Renal pelvis (tissue), 4 donors: ENCODE measurements around the gene GCAT. TPM values are rescaled to one million over a fixed set of nuclear protein-coding genes. Genes with fewer than 3 reads are reported as not detected.

Source experiments
- DNase-seq: peaks from one replicate; pipeline ENCODE4 v3.0.0-alpha.2; 2013
- polyA plus RNA-seq, 3 donors: library from polyadenylated mRNA; unstranded; fragments of 120-200 nt; gene quantifications; one replicate each; pipeline ENCODE4 v1.2.1, GENCODE V29; 2013; ENCODE audit not compliant: insufficient read length in 3 of 3

The GCAT gene
- polyA plus RNA-seq, 3 donors: 17.0 to 17.9 (median 17.3) TPM

- DNase-seq: no peak
These were observed 1.9 kb upstream of the GCAT start for GRCh38 chr22:37805810-37806277.

DNA sequence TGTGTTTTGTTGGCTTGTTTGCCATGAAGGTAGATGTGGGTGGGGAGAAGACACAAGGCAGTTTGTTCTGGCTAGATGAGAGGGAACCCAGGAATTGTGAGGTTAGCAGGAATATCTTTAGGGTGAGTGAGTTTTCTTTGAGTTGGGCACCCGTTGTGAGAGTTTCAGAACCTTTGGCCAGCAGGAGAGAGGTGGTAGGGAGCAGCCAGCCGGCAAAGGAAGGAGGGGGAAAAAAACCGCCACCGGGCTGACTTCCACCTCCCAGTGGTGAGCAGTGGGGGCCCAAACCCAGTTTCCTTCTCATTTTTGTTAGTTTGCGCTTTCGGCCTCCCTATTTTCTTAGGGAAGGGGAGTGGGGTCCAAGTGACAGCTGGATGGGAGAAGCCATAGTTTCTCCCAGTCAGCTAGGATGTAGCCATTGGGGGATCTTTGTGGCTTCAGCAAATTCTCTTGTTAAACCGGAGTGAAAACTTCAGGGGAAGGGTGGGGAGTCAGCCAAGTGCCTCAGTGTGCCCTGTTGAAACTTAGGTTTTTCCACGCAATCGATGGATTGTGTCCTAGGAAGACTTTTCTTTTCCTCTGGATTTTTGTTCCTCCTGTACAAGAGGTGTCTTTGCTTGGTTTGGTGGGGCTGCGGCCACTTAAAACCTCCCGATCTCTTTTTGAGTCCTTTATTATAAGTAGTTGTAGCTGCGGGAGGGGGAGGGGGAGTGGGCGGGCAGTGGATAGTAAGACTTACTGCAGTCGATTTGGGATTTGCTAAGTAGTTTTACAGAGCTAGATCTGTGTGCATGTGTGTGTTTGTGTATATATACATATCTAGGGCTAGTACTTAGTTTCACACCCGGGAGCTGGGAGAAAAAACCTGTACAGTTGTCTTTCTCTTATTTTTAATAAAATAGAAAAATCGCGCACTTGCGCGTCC lies 1.1 kb upstream of the GCAT start:
- no peak for DNase-seq

DNA sequence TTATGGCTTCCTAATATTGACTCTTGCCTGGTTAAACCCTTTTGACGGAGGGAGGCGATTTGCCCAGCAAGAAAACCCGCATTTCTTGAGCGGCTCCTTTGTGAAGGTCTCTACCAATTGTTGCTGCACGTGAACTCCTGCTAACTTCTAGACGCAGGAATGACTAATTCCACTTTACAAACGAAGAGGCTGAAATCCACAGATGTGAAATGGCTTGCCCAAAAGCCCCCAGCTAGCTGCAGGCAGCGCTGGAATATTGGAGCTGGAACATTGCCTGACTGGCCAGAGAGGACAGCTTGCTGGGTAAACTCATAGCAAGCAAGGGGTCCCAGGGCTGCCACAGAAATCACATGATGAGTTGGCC lies 542 bp downstream of the GCAT start:
- no peak for DNase-seq

GRCh38 chr22:37809672-37810333 lies 2.1 kb downstream of the GCAT start:
- no peak for DNase-seq

GRCh38 chr22:37811867-37812266 lies 4.1 kb downstream of the GCAT start:
- DNase-seq: no peak

DNA sequence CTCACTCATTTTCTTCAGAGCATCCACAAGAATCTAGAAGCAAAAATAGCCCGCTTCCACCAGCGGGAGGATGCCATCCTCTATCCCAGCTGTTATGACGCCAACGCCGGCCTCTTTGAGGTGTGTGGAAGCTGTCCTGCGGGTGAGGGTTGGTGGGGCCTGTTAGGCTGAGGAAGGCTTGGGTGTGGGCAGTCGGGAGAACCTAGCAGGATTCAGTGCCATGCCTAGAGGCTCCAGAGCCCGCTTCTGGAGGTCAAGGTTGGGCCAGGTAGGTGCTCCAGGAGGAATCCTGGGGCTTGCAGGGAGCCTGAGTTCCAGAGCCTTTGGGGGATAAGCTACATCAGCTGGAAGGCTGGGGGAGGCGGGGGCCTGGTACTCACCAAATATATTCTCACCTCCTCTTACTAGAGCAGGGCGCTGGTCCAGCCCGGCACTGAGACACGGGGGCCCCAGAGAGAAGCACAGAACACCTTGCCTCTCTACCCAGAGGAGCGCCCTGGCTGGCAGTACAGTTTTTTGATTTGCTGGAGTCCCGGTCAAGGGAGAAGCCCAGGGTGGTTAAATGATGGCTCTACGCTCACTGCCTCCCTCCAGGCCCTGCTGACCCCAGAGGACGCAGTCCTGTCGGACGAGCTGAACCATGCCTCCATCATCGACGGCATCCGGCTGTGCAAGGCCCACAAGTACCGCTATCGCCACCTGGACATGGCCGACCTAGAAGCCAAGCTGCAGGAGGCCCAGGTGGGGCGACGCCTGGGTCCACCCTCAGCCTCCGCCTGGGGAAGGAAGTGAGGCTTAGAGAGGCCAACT lies 5.3 kb downstream of the GCAT start:
- DNase-seq: no peak

- no peak for DNase-seq
These were observed 7.9 kb downstream of the GCAT start for GRCh38 chr22:37815593-37815992.

DNA sequence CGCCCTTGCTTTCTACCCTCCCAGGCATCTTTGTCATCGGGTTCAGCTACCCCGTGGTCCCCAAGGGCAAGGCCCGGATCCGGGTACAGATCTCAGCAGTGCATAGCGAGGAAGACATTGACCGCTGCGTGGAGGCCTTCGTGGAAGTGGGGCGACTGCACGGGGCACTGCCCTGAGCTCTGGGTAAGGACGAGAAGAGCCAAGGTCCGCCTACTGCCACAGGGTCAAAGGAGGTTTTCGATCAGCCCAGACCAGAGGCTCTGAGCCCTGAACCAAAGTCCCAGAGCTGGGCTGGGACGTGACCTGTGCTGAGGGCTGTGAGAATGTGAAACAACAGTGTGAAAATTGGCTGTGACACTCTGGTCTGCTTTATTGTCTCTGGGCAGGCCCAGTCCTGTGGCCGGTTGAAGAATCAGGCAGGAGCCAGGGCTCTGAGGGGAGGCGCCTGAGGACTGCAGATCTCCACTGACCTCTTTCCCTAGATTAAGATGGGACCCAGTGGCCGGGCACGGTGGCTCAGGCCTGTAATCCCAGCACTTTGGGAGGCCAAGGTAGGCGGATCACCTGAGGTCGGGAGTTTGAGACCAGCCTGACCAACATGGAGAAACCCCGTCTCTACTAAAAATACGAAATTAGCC lies 8.9 kb downstream of the GCAT start:
- no peak for DNase-seq

GRCh38 chr22:37817705-37818408 lies 10.1 kb downstream of the GCAT start:
- no peak for DNase-seq

GRCh38 chr22:37818409-37819104 lies 10.8 kb downstream of the GCAT start:
- no peak for DNase-seq

GRCh38 chr22:37819105-37819433 lies 11.3 kb downstream of the GCAT start:
- DNase-seq: no peak

DNA sequence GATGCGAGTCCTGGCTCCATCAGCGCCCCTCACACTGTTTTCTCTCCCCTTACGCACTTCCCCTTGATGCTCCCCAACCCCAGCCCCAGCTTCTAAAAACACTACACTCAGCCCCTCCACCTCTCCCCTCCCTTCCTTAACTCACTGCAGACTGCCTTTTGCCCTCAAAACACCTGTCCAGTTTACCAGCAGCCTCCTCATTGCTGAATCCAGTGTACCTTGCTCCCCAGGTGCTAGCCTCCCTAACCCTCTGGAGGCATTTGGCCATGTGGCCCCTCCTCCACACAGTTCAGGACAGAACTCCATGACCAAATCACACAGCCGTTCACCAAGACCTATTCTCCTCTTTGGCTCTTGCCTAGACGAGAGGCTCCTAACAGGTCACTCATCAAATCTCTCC lies 12.6 kb downstream of the GCAT start:
- no peak for DNase-seq

- no peak for DNase-seq
These were observed 14.5 kb downstream of the GCAT start for GRCh38 chr22:37822079-37822833.

DNA sequence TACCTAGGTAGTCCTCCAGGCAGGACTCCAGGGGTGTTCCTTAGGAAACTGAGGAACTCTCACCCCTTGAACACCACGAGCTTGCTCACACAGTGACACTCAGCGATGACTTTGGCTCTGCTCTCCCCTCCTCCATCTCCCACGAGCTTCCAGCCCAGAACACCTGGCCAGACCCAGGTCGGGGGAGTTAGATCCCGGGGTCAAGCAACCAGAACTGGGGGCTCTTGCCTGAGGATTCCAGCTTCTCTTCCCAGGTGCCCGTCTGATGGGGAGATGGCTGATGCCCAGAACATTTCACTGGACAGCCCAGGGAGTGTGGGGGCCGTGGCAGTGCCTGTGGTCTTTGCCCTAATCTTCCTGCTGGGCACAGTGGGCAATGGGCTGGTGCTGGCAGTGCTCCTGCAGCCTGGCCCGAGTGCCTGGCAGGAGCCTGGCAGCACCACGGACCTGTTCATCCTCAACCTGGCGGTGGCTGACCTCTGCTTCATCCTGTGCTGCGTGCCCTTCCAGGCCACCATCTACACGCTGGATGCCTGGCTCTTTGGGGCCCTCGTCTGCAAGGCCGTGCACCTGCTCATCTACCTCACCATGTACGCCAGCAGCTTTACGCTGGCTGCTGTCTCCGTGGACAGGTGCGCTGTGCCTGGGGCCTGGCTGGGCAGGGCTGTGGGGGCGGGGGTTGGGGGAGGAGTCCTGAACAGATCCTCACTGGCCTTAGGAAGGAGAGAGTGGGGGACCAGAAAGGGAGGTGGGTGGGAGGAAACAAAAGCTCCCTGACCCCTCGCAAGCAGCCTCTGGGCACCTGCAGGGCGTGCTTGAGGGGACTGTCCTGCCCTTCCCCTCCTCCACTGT lies 15.6 kb downstream of the GCAT start, which contains the start of gene GALR3:
TSS of gene GALR3 (plus strand) at position 249 of the 852 bp plus-strand sequence. CDS start at position 274, 25 bp downstream.
- DNase-seq: no peak

DNA sequence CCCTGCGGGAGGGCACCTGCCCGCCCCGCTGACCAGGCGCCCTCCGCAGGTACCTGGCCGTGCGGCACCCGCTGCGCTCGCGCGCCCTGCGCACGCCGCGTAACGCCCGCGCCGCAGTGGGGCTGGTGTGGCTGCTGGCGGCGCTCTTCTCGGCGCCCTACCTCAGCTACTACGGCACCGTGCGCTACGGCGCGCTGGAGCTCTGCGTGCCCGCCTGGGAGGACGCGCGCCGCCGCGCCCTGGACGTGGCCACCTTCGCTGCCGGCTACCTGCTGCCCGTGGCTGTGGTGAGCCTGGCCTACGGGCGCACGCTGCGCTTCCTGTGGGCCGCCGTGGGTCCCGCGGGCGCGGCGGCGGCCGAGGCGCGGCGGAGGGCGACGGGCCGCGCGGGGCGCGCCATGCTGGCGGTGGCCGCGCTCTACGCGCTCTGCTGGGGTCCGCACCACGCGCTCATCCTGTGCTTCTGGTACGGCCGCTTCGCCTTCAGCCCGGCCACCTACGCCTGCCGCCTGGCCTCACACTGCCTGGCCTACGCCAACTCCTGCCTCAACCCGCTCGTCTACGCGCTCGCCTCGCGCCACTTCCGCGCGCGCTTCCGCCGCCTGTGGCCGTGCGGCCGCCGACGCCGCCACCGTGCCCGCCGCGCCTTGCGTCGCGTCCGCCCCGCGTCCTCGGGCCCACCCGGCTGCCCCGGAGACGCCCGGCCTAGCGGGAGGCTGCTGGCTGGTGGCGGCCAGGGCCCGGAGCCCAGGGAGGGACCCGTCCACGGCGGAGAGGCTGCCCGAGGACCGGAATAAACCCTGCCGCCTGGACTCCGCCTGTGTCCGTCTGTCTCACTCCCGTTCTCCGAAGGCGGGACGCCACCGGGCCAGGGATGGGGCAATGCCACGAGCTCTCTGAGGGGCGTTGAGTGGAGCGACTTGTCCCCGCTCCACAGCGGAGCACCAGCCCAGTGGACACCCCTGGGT lies 17.2 kb downstream of the GCAT start:
- DNase-seq: no peak

DNA sequence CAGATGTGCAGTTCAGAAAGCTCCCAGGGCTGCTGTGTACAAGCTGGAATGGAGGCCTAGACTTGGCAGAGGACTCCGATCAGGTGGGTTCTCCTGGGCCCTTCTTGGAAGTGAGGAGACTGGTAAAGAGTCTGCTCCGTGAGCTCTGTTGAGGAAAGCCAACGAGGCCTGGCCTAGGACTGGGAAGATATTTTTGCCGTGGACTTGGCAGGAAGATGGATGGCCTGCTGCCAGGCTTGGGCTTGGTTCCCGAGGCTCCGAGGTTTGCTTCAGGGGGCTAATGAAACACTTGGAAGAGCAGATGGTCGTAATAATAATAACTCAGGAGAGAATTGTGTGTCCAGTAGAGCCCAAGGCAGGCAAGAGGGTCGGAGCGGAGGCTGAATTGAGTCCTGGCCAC lies 19.3 kb downstream of the GCAT start:
- DNase-seq: no peak

- DNase-seq: no peak
These were observed 22.5 kb downstream of the GCAT start for GRCh38 chr22:37830093-37830842.
